Endothelial cell of umbilical vein (primary cell): ENCODE data around the gene KCTD16. TPM values are rescaled to one million over a fixed set of nuclear protein-coding genes. Genes with fewer than 3 reads are reported as not detected.

Experiments used
- BruUV-seq: library from RNA; stranded (reverse); fragments of 400-500 nt; replicated peaks from 2 replicates; lab custom pipeline; 2021; lab: Mats Ljungman, UMichigan
- CTCF ChIA-PET: fragments of 300-600, 350-600 bp; sonication (Branson Sonifier 250); formaldehyde crosslinking; loops from one replicate; lab custom pipeline; 2021; ENCODE audit warnings: antibody characterized with exemption, inconsistent platforms; lab: Charles Lee
- POLR2A ChIA-PET: fragments of 300-600, 350-600 bp; sonication (Branson Sonifier 250); formaldehyde crosslinking; loops from one replicate; lab custom pipeline; 2021; ENCODE audit warnings: antibody characterized with exemption, inconsistent platforms; lab: Charles Lee
- DNase-seq: peaks from one replicate; pipeline ENCODE4 v3.0.0-alpha.2; 2011; ENCODE audit warnings: low read depth, low spot score
- FAIRE-seq: peaks from 2 replicates; lab custom pipeline; 2011; peaks lifted over from hg19 to GRCh38; lab: Jason Lieb, UNC
- H2AFZ ChIP-seq: 2 replicates; pipeline ENCODE4 v1.6.0; 2012; ENCODE audit warnings: low read depth, low read length, control low read depth, inconsistent platforms
- H3K27ac ChIP-seq: 2 replicates; pipeline ENCODE4 v1.5.1; 2011; ENCODE audit warnings: low read depth, mild to moderate bottlenecking, control low read depth, low read length, moderate library complexity; ENCODE audit not compliant: insufficient read depth
- H3K27me3 ChIP-seq, 2 experiments: 2 replicates each; pipeline versions ENCODE4 v1.6.0 to v1.6.1; 2011; ENCODE audit warnings: low read length in 2 of 2, mixed read lengths in 1 of 2; ENCODE audit not compliant: control insufficient read depth in 2 of 2, insufficient read depth in 2 of 2
- H3K36me3 ChIP-seq, 2 experiments: 2 replicates in 1 of 2; 3 replicates in 1 of 2; pipeline ENCODE4 v1.5.1; 2011; ENCODE audit warnings: low read length in 2 of 2, mild to moderate bottlenecking in 1 of 2, moderate library complexity in 1 of 2; ENCODE audit not compliant: control insufficient read depth in 2 of 2, insufficient read depth in 2 of 2; ENCODE audit errors: extremely low read depth in 1 of 2
- H3K4me1 ChIP-seq: 3 replicates; pipeline ENCODE4 v1.5.1; 2011; ENCODE audit warnings: mild to moderate bottlenecking, low read length; ENCODE audit not compliant: control insufficient read depth, insufficient read depth; ENCODE audit errors: extremely low read depth
- H3K4me2 ChIP-seq: 2 replicates; pipeline ENCODE4 v1.6.1; 2011; ENCODE audit warnings: low read length, control low read depth, mixed read lengths; ENCODE audit not compliant: insufficient read depth
- H3K4me3 ChIP-seq, 3 experiments: fragments of 200-600 bp in 1 of 3; sonication (generic), shearing (Covaris generic) in 1 of 3; replicated peaks in 1 of 3; 2 replicates each; pipeline ENCODE4 v1.5.1; 2011 to 2016; ENCODE audit warnings: control low read depth in 3 of 3, low read length in 3 of 3, mild to moderate bottlenecking in 2 of 3, inconsistent platforms in 1 of 3, low read depth in 1 of 3, moderate library complexity in 1 of 3; ENCODE audit not compliant: insufficient read depth in 1 of 3
- H3K79me2 ChIP-seq: 2 replicates; pipeline ENCODE4 v1.6.0; 2012; ENCODE audit warnings: low read length, inconsistent platforms; ENCODE audit not compliant: control insufficient read depth, insufficient read depth
- H3K9ac ChIP-seq: replicated peaks from 2 replicates; pipeline ENCODE3; 2011; ENCODE audit warnings: low read length, control low read depth; ENCODE audit not compliant: insufficient read depth; ENCODE audit errors: extremely low read depth
- H3K9me1 ChIP-seq: replicated peaks from 3 replicates; pipeline ENCODE4 v1.6.0; 2011; ENCODE audit warnings: mild to moderate bottlenecking, low read length; ENCODE audit not compliant: control insufficient read depth, insufficient read depth; ENCODE audit errors: extremely low read depth
- H3K9me3 ChIP-seq: replicated peaks from 2 replicates; pipeline ENCODE4 v1.5.1; 2012; ENCODE audit warnings: low read length, inconsistent platforms; ENCODE audit not compliant: control insufficient read depth, insufficient read depth
- H4K20me1 ChIP-seq: replicated peaks from 2 replicates; pipeline ENCODE3; 2011; ENCODE audit warnings: mild to moderate bottlenecking, low read length; ENCODE audit not compliant: control insufficient read depth, insufficient read depth; ENCODE audit errors: extremely low read depth
- EZH2 ChIP-seq: IDR thresholded peaks from 2 replicates; pipeline ENCODE4 v1.6.1; 2012; ENCODE audit warnings: borderline replicate concordance, low read depth, mild to moderate bottlenecking, moderate library complexity, low read length, inconsistent platforms; ENCODE audit not compliant: severe bottlenecking
- FOS ChIP-seq: IDR thresholded peaks from 2 replicates; pipeline ENCODE4 v1.6.1; 2011; ENCODE audit warnings: mild to moderate bottlenecking, low read length, moderate library complexity, borderline replicate concordance; ENCODE audit not compliant: insufficient read depth
- GATA2 ChIP-seq: IDR thresholded peaks from 2 replicates; pipeline ENCODE4 v1.7.0; 2011; ENCODE audit warnings: low read depth, mild to moderate bottlenecking, moderate library complexity, mixed read lengths, low read length; ENCODE audit not compliant: insufficient read length, insufficient read depth
- JUN ChIP-seq: IDR thresholded peaks from 2 replicates; pipeline ENCODE4 v1.6.1; 2011; ENCODE audit warnings: borderline replicate concordance, low read depth; ENCODE audit not compliant: insufficient read length, insufficient read depth
- MYC ChIP-seq: IDR thresholded peaks from one replicate; pipeline ENCODE4 v1.6.1; 2011; ENCODE audit warnings: mild to moderate bottlenecking, low read depth, low read length
- POLR2A ChIP-seq: IDR thresholded peaks from 2 replicates; pipeline ENCODE4 v1.6.1; 2012; ENCODE audit warnings: low read depth, mild to moderate bottlenecking, control low read depth, low read length
- POLR2AphosphoS5 ChIP-seq: IDR thresholded peaks from 2 replicates; pipeline ENCODE4 v1.6.1; 2012; ENCODE audit warnings: low read depth, mild to moderate bottlenecking, control low read depth, low read length, moderate library complexity; ENCODE audit not compliant: insufficient read depth
- dilution Hi-C: fragments of 300-500 bp; cut with MboI; formaldehyde crosslinking; loops from one replicate; pipeline ENCODE4 v1.15.0; 2019; ENCODE audit warnings: low sequenced_read_pairs; ENCODE audit not compliant: extremely low pct_ligation_motif_present
- intact Hi-C: fragments of 100-400 bp; cut with micrococcal nuclease; formaldehyde crosslinking; loops from one replicate; pipeline ENCODE4 v1.10.0; 2022
- polyA plus RNA-seq, 4 experiments: library from polyadenylated mRNA; depleted of rRNA in 3 of 4; stranded (reverse) in 3 of 4; unstranded in 1 of 4; fragments of >200 nt; gene quantifications; 2 replicates each; pipeline versions ENCODE4 v1.2.1 to v1.2.3, GENCODE V29; 2011 to 2012; ENCODE audit warnings: missing spikeins in 1 of 4
- total RNA-seq: library from RNA; stranded (reverse); gene quantifications from 2 replicates; pipeline ENCODE4 v1.2.3, GENCODE V29; 2021
- TF ChIP-seq, protein P1 (sequence below), 2 donors: IDR thresholded peaks; 1 replicate in 1 of 2; 2 replicates in 1 of 2; pipeline ENCODE4 v1.5.1; 2011; ENCODE audit warnings: low read length in 2 of 2, mild to moderate bottlenecking in 2 of 2, moderate library complexity in 2 of 2, control low read depth in 1 of 2, inconsistent platforms in 1 of 2, low read depth in 1 of 2; ENCODE audit not compliant: insufficient read depth in 1 of 2; ENCODE audit errors: extremely low read depth in 1 of 2
- TF ChIP-seq, protein P2 (sequence below): IDR thresholded peaks from 2 replicates; pipeline ENCODE4 v1.6.1; 2011; ENCODE audit not compliant: insufficient read depth, insufficient read length

The KCTD16 gene
- total and polyA plus RNA-seq, 2 donors (not counting 3 experiments of a cell fraction or from before 2014, with no cell fraction given), result 0.21 to 0.49 TPM

DNA sequence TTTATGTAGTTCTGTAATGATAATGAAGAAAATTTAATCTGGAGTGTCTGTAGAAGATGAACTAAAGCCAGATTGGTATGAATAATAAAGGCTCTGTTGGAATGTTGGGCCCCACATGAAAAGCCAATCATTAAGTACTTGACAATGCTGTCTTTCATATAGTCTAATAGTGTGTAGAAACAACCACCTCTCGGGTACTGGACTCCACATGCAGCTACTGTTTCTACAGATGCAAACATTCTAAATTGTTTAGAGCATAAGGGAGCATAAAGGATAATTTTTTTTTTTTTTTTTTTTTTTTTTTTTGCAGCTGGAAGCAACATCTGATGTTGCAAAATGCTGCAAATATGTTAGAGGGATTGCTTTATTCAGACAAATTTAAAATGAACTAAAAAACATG, 354.3 kb downstream of the KCTD16 start:
- H3K4me3 ChIP-seq, result no peak overlapping the region
- H3K27me3 ChIP-seq, result no peaks in the 10 kb centered on the region
- H3K9me3 ChIP-seq, result no peaks in the 10 kb centered on the region
- H3K9ac ChIP-seq, result no peak overlapping the region
- DNase-seq, result no peak
- H3K27ac ChIP-seq, result no peak overlapping the region
- no peaks in the 10 kb centered on the region for H3K4me1 ChIP-seq
- BruUV-seq, result no TSS peak
- no peak for FAIRE-seq
- no peaks in the 10 kb centered on the region for H3K79me2 ChIP-seq
- no peak for TF ChIP-seq GATA2
- TF ChIP-seq FOS, result no peak
- no peak for TF ChIP-seq POLR2AphosphoS5
- no peak for TF ChIP-seq MYC
- no peak for TF ChIP-seq POLR2A
- dilution Hi-C loops, result no loop called here
- no peak overlapping the region for H2AFZ ChIP-seq
- no peaks in the 10 kb centered on the region for H3K36me3 ChIP-seq
- H4K20me1 ChIP-seq, result no peaks in the 10 kb centered on the region
- CTCF ChIA-PET, result no interaction called here
- no peak overlapping the region for H3K4me2 ChIP-seq
- intact Hi-C loops, result no loop called here
- POLR2A ChIA-PET, result no interaction called here
- H3K9me1 ChIP-seq, result no peaks in the 10 kb centered on the region

DNA sequence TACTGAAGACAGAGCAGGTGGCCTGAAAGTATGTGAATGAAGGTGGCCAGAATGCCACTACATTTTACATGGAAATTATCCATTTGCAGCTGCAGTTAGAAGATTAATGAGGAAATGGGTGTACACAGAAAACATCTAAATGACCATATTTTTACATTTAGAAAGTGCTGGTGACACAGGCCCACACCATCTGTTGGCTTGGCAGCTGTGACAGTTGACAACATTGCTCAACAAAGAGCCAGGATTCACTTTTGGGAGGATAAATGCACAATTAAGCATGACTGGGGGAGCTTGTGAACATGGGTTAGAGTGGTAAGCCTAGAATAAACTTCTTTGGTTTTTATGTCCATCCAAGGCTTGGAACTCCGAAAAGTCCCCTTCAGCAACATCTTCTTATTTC, 360.5 kb downstream of the KCTD16 start:
- Histone ChIP-seq H4K20me1 (no peaks in the 10 kb centered on the region), H3K27me3 (no peaks in the 10 kb centered on the region), H3K27ac (no peak overlapping the region), H3K4me1 (no peaks in the 10 kb centered on the region), H3K4me2 (no peak overlapping the region), H3K9ac (no peak overlapping the region), H3K9me1 (no peaks in the 10 kb centered on the region), H3K9me3 (no peaks in the 10 kb centered on the region), H2AFZ (no peak overlapping the region), H3K4me3 (no peak overlapping the region), H3K79me2 (no peaks in the 10 kb centered on the region), H3K36me3 (no peaks in the 10 kb centered on the region)
- FAIRE-seq (no peak), DNase-seq (no peak)
- POLR2A ChIA-PET, result no interaction called here
- intact Hi-C loops, result no loop called here
- CTCF ChIA-PET, result no interaction called here
- no TSS peak for BruUV-seq
- dilution Hi-C loops, result no loop called here
- TF ChIP-seq GATA2 (no peak), POLR2AphosphoS5 (no peak), EZH2 (no peak), MYC (no peak), POLR2A (no peak), FOS (no peak), JUN (no peak)
- TF ChIP-seq, protein P1, sequence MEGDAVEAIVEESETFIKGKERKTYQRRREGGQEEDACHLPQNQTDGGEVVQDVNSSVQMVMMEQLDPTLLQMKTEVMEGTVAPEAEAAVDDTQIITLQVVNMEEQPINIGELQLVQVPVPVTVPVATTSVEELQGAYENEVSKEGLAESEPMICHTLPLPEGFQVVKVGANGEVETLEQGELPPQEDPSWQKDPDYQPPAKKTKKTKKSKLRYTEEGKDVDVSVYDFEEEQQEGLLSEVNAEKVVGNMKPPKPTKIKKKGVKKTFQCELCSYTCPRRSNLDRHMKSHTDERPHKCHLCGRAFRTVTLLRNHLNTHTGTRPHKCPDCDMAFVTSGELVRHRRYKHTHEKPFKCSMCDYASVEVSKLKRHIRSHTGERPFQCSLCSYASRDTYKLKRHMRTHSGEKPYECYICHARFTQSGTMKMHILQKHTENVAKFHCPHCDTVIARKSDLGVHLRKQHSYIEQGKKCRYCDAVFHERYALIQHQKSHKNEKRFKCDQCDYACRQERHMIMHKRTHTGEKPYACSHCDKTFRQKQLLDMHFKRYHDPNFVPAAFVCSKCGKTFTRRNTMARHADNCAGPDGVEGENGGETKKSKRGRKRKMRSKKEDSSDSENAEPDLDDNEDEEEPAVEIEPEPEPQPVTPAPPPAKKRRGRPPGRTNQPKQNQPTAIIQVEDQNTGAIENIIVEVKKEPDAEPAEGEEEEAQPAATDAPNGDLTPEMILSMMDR (IDR thresholded peaks at IDR 0.05; ENCODE audit: extremely low read depth in 1 of 2, insufficient read depth in 1 of 2, low read depth in 1 of 2, low read length in 2 of 2), result no peak
- TF ChIP-seq, protein P2, sequence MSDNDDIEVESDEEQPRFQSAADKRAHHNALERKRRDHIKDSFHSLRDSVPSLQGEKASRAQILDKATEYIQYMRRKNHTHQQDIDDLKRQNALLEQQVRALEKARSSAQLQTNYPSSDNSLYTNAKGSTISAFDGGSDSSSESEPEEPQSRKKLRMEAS, result no peak
